Effector memory CD4-positive, alpha-beta T cell (primary cell): ENCODE results near the gene ARHGAP25.

Source experiments
- DNase-seq, 3 donors: peaks; one replicate each; pipeline ENCODE4 v3.0.0-alpha.2; 2020
- H3K27ac ChIP-seq: 2 replicates; pipeline ENCODE4 v1.7.0; 2013; ENCODE audit warnings: mild to moderate bottlenecking, low read length, moderate library complexity; ENCODE audit not compliant: insufficient read depth, poor library complexity, severe bottlenecking
- H3K27me3 ChIP-seq: replicated peaks from 2 replicates; pipeline ENCODE4 v1.7.0; 2013; ENCODE audit warnings: mild to moderate bottlenecking, low read length; ENCODE audit not compliant: insufficient read depth, control insufficient read depth, poor library complexity, severe bottlenecking
- H3K36me3 ChIP-seq: 2 replicates; pipeline ENCODE4 v1.7.0; 2013; ENCODE audit warnings: mild to moderate bottlenecking, low read length, moderate library complexity; ENCODE audit not compliant: control insufficient read depth, insufficient read depth
- H3K4me1 ChIP-seq: 2 replicates; pipeline ENCODE4 v1.7.0; 2013; ENCODE audit warnings: low read length, mild to moderate bottlenecking; ENCODE audit not compliant: control insufficient read depth, insufficient read depth, poor library complexity, severe bottlenecking
- H3K4me3 ChIP-seq: 2 replicates; pipeline ENCODE4 v1.7.0; 2013; ENCODE audit warnings: low read length, low read depth, mild to moderate bottlenecking; ENCODE audit not compliant: insufficient read depth, poor library complexity, severe bottlenecking
- H3K9me3 ChIP-seq: 2 replicates; pipeline ENCODE4 v1.7.0; 2013; ENCODE audit warnings: mild to moderate bottlenecking, low read length, moderate library complexity; ENCODE audit not compliant: control insufficient read depth

The ARHGAP25 gene

GRCh38 chr2:68870215-68870614 lies 135.6 kb downstream of the ARHGAP25 start:
- no peak for DNase-seq
- Histone ChIP-seq H3K4me3 (no peak overlapping the region), H3K36me3 (no peaks in the 10 kb centered on the region), H3K9me3 (no peaks in the 10 kb centered on the region), H3K27ac (no peak overlapping the region), H3K4me1 (no peaks in the 10 kb centered on the region), H3K27me3 (no peaks in the 10 kb centered on the region)

- Histone ChIP-seq H3K4me3 (no peak within 1 kb of the TSS), H3K36me3 (no peaks in the 10 kb centered on the region), H3K4me1 (no peaks in the 10 kb centered on the region), H3K9me3 (no peaks in the 10 kb centered on the region), H3K27me3 (no peaks in the 10 kb centered on the region), H3K27ac (no peak within 1 kb of the TSS)
- DNase-seq: no peak
Measured at GRCh38 chr2:68871159-68871764, 136.7 kb downstream of the ARHGAP25 start, which contains the start of gene BMP10. Gene BMP10, minus strand, starts transcription at chr2:68871397. Its CDS starts 39 bp downstream, at chr2:68871358.
